Endothelial cell of umbilical vein (primary cell): ENCODE measurements around the gene CARMIL1. TPM values are rescaled to one million over a fixed set of nuclear protein-coding genes. Genes with fewer than 3 reads are reported as not detected.

Experiments
- BruUV-seq: library from RNA; stranded (reverse); fragments of 400-500 nt; replicated peaks from 2 replicates; lab custom pipeline; 2021; lab: Mats Ljungman, UMichigan
- CTCF ChIA-PET: fragments of 300-600, 350-600 bp; sonication (Branson Sonifier 250); formaldehyde crosslinking; loops from one replicate; lab custom pipeline; 2021; ENCODE audit warnings: antibody characterized with exemption, inconsistent platforms; lab: Charles Lee
- POLR2A ChIA-PET: fragments of 300-600, 350-600 bp; sonication (Branson Sonifier 250); formaldehyde crosslinking; loops from one replicate; lab custom pipeline; 2021; ENCODE audit warnings: antibody characterized with exemption, inconsistent platforms; lab: Charles Lee
- DNase-seq: peaks from one replicate; pipeline ENCODE4 v3.0.0-alpha.2; 2011; ENCODE audit warnings: low read depth, low spot score
- FAIRE-seq: peaks from 2 replicates; lab custom pipeline; 2011; peaks lifted over from hg19 to GRCh38; lab: Jason Lieb, UNC
- H2AFZ ChIP-seq: 2 replicates; pipeline ENCODE4 v1.6.0; 2012; ENCODE audit warnings: low read depth, low read length, control low read depth, inconsistent platforms
- H3K27ac ChIP-seq: 2 replicates; pipeline ENCODE4 v1.5.1; 2011; ENCODE audit warnings: low read depth, mild to moderate bottlenecking, control low read depth, low read length, moderate library complexity; ENCODE audit not compliant: insufficient read depth
- H3K27me3 ChIP-seq, 2 experiments: 2 replicates each; pipeline versions ENCODE4 v1.6.0 to v1.6.1; 2011; ENCODE audit warnings: low read length in 2 of 2, mixed read lengths in 1 of 2; ENCODE audit not compliant: control insufficient read depth in 2 of 2, insufficient read depth in 2 of 2
- H3K36me3 ChIP-seq, 2 experiments: 2 replicates in 1 of 2; 3 replicates in 1 of 2; pipeline ENCODE4 v1.5.1; 2011; ENCODE audit warnings: low read length in 2 of 2, mild to moderate bottlenecking in 1 of 2, moderate library complexity in 1 of 2; ENCODE audit not compliant: control insufficient read depth in 2 of 2, insufficient read depth in 2 of 2; ENCODE audit errors: extremely low read depth in 1 of 2
- H3K4me1 ChIP-seq: 3 replicates; pipeline ENCODE4 v1.5.1; 2011; ENCODE audit warnings: mild to moderate bottlenecking, low read length; ENCODE audit not compliant: control insufficient read depth, insufficient read depth; ENCODE audit errors: extremely low read depth
- H3K4me2 ChIP-seq: 2 replicates; pipeline ENCODE4 v1.6.1; 2011; ENCODE audit warnings: low read length, control low read depth, mixed read lengths; ENCODE audit not compliant: insufficient read depth
- H3K4me3 ChIP-seq, 3 experiments: fragments of 200-600 bp in 1 of 3; sonication (generic), shearing (Covaris generic) in 1 of 3; replicated peaks in 1 of 3; 2 replicates each; pipeline ENCODE4 v1.5.1; 2011 to 2016; ENCODE audit warnings: control low read depth in 3 of 3, low read length in 3 of 3, mild to moderate bottlenecking in 2 of 3, inconsistent platforms in 1 of 3, low read depth in 1 of 3, moderate library complexity in 1 of 3; ENCODE audit not compliant: insufficient read depth in 1 of 3
- H3K79me2 ChIP-seq: 2 replicates; pipeline ENCODE4 v1.6.0; 2012; ENCODE audit warnings: low read length, inconsistent platforms; ENCODE audit not compliant: control insufficient read depth, insufficient read depth
- H3K9ac ChIP-seq: replicated peaks from 2 replicates; pipeline ENCODE3; 2011; ENCODE audit warnings: low read length, control low read depth; ENCODE audit not compliant: insufficient read depth; ENCODE audit errors: extremely low read depth
- H3K9me1 ChIP-seq: replicated peaks from 3 replicates; pipeline ENCODE4 v1.6.0; 2011; ENCODE audit warnings: mild to moderate bottlenecking, low read length; ENCODE audit not compliant: control insufficient read depth, insufficient read depth; ENCODE audit errors: extremely low read depth
- H3K9me3 ChIP-seq: replicated peaks from 2 replicates; pipeline ENCODE4 v1.5.1; 2012; ENCODE audit warnings: low read length, inconsistent platforms; ENCODE audit not compliant: control insufficient read depth, insufficient read depth
- H4K20me1 ChIP-seq: replicated peaks from 2 replicates; pipeline ENCODE3; 2011; ENCODE audit warnings: mild to moderate bottlenecking, low read length; ENCODE audit not compliant: control insufficient read depth, insufficient read depth; ENCODE audit errors: extremely low read depth
- CTCF ChIP-seq, 2 donors: IDR thresholded peaks; 1 replicate in 1 of 2; 2 replicates in 1 of 2; pipeline ENCODE4 v1.5.1; 2011; ENCODE audit warnings: low read length in 2 of 2, mild to moderate bottlenecking in 2 of 2, moderate library complexity in 2 of 2, control low read depth in 1 of 2, inconsistent platforms in 1 of 2, low read depth in 1 of 2; ENCODE audit not compliant: insufficient read depth in 1 of 2; ENCODE audit errors: extremely low read depth in 1 of 2
- EZH2 ChIP-seq: IDR thresholded peaks from 2 replicates; pipeline ENCODE4 v1.6.1; 2012; ENCODE audit warnings: borderline replicate concordance, low read depth, mild to moderate bottlenecking, moderate library complexity, low read length, inconsistent platforms; ENCODE audit not compliant: severe bottlenecking
- FOS ChIP-seq: IDR thresholded peaks from 2 replicates; pipeline ENCODE4 v1.6.1; 2011; ENCODE audit warnings: mild to moderate bottlenecking, low read length, moderate library complexity, borderline replicate concordance; ENCODE audit not compliant: insufficient read depth
- GATA2 ChIP-seq: IDR thresholded peaks from 2 replicates; pipeline ENCODE4 v1.7.0; 2011; ENCODE audit warnings: low read depth, mild to moderate bottlenecking, moderate library complexity, mixed read lengths, low read length; ENCODE audit not compliant: insufficient read length, insufficient read depth
- JUN ChIP-seq: IDR thresholded peaks from 2 replicates; pipeline ENCODE4 v1.6.1; 2011; ENCODE audit warnings: borderline replicate concordance, low read depth; ENCODE audit not compliant: insufficient read length, insufficient read depth
- MAX ChIP-seq: IDR thresholded peaks from 2 replicates; pipeline ENCODE4 v1.6.1; 2011; ENCODE audit not compliant: insufficient read depth, insufficient read length
- MYC ChIP-seq: IDR thresholded peaks from one replicate; pipeline ENCODE4 v1.6.1; 2011; ENCODE audit warnings: mild to moderate bottlenecking, low read depth, low read length
- POLR2A ChIP-seq: IDR thresholded peaks from 2 replicates; pipeline ENCODE4 v1.6.1; 2012; ENCODE audit warnings: low read depth, mild to moderate bottlenecking, control low read depth, low read length
- POLR2AphosphoS5 ChIP-seq: IDR thresholded peaks from 2 replicates; pipeline ENCODE4 v1.6.1; 2012; ENCODE audit warnings: low read depth, mild to moderate bottlenecking, control low read depth, low read length, moderate library complexity; ENCODE audit not compliant: insufficient read depth
- dilution Hi-C: fragments of 300-500 bp; cut with MboI; formaldehyde crosslinking; loops from one replicate; pipeline ENCODE4 v1.15.0; 2019; ENCODE audit warnings: low sequenced_read_pairs; ENCODE audit not compliant: extremely low pct_ligation_motif_present
- intact Hi-C: fragments of 100-400 bp; cut with micrococcal nuclease; formaldehyde crosslinking; loops from one replicate; pipeline ENCODE4 v1.10.0; 2022
- polyA plus RNA-seq, 4 experiments: library from polyadenylated mRNA; depleted of rRNA in 3 of 4; stranded (reverse) in 3 of 4; unstranded in 1 of 4; fragments of >200 nt; gene quantifications; 2 replicates each; pipeline versions ENCODE4 v1.2.1 to v1.2.3, GENCODE V29; 2011 to 2012; ENCODE audit warnings: missing spikeins in 1 of 4
- total RNA-seq: library from RNA; stranded (reverse); gene quantifications from 2 replicates; pipeline ENCODE4 v1.2.3, GENCODE V29; 2021

Gene CARMIL1
- total and polyA plus RNA-seq, 2 donors (not counting 3 experiments of a cell fraction or from before 2014, with no cell fraction given) = 1.3 to 8.7 TPM

- CTCF ChIA-PET = interaction anchor here (0.8 to 1.0 kb wide), 2 partner anchors 138 to 235 kb away, joined by 3 read pairs; no protein-coding TSS in a partner anchor
- dilution Hi-C loops (no loop called here), intact Hi-C loops (no loop called here)
- no peaks in the 10 kb centered on the region for H3K27me3 ChIP-seq
- no peaks in the 10 kb centered on the region for H3K36me3 ChIP-seq
- BruUV-seq = no TSS peak
- FAIRE-seq (no peak), DNase-seq (no peak)
- no peak overlapping the region for H3K4me3 ChIP-seq
- no peaks in the 10 kb centered on the region for H3K79me2 ChIP-seq
- no peak overlapping the region for H2AFZ ChIP-seq
- H3K27ac ChIP-seq = no peak overlapping the region
- TF ChIP-seq EZH2 (no peak), POLR2AphosphoS5 (no peak), FOS (no peak), CTCF (IDR thresholded peaks at IDR 0.05; ENCODE audit: extremely low read depth in 1 of 2, insufficient read depth in 1 of 2, low read depth in 1 of 2, low read length in 2 of 2) (no peak), MAX (no peak), POLR2A (no peak), MYC (no peak), GATA2 (no peak), JUN (no peak)
- no peak overlapping the region for H3K4me2 ChIP-seq
- H4K20me1 ChIP-seq = no peaks in the 10 kb centered on the region
- H3K4me1 ChIP-seq = no peaks in the 10 kb centered on the region
- no peak overlapping the region for H3K9ac ChIP-seq
- H3K9me3 ChIP-seq = no peaks in the 10 kb centered on the region
- no peaks in the 10 kb centered on the region for H3K9me1 ChIP-seq
- POLR2A ChIA-PET = no interaction called here
Observed at GRCh38 chr6:25352285-25352684, 73.1 kb downstream of the CARMIL1 start.
